HK-2 (cell line): ENCODE measurements around the gene MS4A18.
"Not testable (repeated sequence)": the region's sequence is repeated elsewhere in the genome, so short reads cannot be mapped to it uniquely, and the experiment has no call there.

ENCODE experiments used
- DNase-seq: peaks from one replicate; pipeline ENCODE4 v3.0.0-alpha.2; 2018; ENCODE audit not compliant: unreplicated experiment

MS4A18 gene

GRCh38 chr11:60739114-60739513 is 14.6 kb downstream of the MS4A18 start:
- no peak for DNase-seq

GRCh38 chr11:60740573-60740972 is 16.1 kb downstream of the MS4A18 start:
- DNase-seq, result no peak

- DNase-seq, result no peak
Measured at GRCh38 chr11:60741421-60741820, 16.9 kb downstream of the MS4A18 start.

DNA sequence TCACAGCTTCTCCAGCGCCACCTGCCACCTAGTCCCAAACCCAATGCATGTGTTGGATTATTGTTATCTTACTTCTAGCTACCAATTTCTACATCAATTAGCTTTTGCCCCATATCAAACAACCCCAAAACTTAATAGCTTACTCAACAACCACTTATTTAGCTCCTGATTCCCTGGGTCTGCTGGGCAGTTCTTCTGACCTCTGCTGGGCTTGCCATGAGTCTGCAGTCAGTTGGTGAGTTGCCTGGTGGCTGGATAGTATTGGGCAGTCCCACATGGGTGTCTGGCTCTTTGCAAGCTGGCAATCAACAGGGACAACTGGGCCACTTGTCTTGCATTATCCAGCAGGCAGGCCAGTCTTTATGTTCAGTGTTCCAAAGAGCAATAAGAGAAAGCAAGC is 18.5 kb downstream of the MS4A18 start:
- DNase-seq, result no peak

DNA sequence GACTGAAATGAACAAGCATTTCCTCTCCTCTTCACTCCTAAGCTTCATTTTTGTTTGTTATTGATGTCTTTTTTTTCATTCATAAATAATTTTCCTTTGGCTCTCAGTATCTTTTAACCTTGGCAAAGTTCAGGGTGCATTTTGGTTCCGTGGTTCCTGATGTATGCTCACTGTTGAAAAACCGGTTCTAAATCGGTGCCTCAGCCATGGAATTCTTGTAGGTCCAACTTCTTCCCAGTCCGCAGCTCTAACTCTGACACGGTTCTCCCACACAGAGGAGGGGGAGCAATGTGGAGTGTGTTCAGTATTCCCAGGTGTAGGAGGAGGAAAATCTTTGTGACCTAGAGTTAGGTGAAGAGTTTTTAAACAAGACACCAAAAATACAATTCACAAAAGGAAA is 19.6 kb downstream of the MS4A18 start:
- DNase-seq, result no peak

DNA sequence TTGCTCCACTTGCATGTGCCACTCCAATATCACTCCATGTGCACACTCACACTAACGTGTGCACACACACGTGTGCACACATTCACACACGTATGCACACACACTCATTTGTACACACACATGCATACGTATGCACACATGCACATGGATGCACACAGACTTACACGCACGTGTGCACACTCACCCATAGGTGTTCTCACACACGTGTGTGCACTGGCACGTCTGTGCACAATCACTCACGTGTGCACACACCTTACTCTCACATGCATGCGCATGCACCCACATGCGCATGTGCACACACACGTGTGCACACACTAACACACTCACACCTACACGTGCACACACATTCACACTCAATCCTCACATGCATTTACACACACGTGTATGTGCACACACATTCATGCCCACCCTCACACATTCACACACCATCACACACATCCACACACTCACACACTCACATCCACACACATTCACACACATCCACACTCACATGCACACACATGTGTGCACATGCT is 22.9 kb downstream of the MS4A18 start:
- DNase-seq, result no peak

GRCh38 chr11:60748225-60748624 is 23.7 kb downstream of the MS4A18 start:
- no peak for DNase-seq

GRCh38 chr11:60748821-60749220 is 24.3 kb downstream of the MS4A18 start:
- no peak for DNase-seq

DNA sequence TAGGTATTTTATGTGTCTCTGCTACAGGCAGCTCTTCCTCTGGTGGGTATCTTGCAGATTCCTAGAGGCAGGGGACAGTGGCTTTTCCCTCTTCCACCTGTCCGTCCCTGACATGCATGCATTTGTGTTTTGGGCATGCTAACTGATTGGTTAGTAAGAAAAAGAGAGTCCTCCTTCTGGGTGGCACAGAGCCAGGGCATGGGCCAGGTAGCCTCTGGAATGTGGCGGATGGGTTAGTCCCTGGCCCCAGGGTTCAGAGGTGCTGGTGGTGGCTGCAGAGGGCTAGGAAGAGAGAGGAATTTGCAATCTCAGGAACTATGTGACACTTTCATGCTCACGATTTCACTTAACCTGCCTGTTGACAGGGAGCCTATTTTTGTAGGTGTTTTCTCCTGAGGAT is 26.4 kb downstream of the MS4A18 start:
- no peak for DNase-seq

- DNase-seq, result no peak
Measured at GRCh38 chr11:60753309-60753708, 28.8 kb downstream of the MS4A18 start.

- no peak for DNase-seq
Measured at GRCh38 chr11:60754887-60755286, 30.4 kb downstream of the MS4A18 start.

GRCh38 chr11:60756307-60757032 is 31.9 kb downstream of the MS4A18 start, which contains the start of gene MS4A15:
TSS of gene MS4A15 (plus strand) at chr11:60756867. CDS start at chr11:60763734, 6,867 bp downstream.
- DNase-seq, result no peak

DNA sequence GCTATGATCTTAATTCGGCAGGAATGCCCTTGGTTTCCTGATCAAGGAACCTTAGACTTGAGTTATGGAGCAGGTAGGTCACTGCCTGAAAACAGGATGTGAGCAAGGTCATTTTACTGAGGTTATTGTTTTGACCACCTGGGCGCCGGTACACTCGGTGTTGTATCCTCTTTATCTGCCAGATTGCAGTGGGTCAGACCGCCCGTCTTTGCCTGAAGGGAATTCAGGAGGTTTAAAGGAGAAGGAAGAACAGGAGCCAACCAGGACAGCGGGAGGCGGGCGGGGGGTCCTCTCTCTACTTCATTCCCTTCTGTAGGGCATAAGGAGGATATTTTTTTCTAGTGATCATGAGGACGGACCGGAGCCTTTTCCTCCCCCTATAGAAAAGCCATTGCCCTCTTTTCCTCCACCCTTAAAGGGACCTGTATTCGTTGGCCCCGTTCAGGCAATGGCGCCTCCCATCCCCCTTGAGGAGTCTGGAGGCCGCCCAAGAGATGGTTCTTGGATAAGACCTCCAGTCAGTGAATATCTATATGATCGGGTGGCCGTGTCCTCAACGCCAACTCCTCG is 32.8 kb downstream of the MS4A18 start:
- DNase-seq, result no peak

GRCh38 chr11:60758671-60759070 is 34.2 kb downstream of the MS4A18 start:
- not testable (repeated sequence) for DNase-seq

DNA sequence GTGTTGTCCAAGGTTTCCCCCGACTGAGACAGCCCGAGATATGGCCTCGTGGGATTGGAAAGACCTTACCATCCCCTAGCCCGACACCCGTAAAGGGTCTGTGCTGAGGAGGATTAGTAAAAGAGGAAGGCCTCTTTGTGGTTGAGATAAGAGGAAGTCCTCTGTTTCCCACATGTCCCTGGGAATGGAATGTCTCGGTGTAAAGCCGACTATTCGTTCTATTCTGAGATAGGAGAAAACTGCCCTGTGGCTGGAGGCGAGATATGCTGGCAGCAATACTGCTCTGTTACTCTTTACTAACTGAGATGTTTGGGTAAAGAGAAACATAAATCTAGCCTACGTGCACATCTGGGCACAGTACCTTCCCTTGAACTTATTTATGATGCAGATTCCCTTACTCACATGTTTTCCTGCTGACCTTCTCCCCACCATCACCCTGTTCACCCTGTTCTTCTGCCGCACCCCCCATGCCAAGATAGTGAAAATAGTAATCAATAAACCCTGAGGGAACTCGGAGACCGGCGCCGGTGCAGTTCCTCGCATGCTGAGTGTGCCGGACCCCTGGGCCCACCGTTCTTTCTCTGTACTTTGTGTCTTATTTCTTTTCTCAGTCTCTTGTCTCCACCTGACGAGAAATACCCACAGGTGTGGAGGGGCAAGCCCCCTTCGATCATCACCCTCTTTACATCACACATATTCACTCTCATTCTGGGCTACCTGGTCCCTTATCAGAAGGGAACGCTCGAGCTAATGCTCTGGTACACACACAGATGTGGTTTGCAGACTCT is 35.1 kb downstream of the MS4A18 start:
- DNase-seq, result not testable (repeated sequence)

GRCh38 chr11:60761436-60762190 is 37.1 kb downstream of the MS4A18 start:
- DNase-seq, result no peak

DNA sequence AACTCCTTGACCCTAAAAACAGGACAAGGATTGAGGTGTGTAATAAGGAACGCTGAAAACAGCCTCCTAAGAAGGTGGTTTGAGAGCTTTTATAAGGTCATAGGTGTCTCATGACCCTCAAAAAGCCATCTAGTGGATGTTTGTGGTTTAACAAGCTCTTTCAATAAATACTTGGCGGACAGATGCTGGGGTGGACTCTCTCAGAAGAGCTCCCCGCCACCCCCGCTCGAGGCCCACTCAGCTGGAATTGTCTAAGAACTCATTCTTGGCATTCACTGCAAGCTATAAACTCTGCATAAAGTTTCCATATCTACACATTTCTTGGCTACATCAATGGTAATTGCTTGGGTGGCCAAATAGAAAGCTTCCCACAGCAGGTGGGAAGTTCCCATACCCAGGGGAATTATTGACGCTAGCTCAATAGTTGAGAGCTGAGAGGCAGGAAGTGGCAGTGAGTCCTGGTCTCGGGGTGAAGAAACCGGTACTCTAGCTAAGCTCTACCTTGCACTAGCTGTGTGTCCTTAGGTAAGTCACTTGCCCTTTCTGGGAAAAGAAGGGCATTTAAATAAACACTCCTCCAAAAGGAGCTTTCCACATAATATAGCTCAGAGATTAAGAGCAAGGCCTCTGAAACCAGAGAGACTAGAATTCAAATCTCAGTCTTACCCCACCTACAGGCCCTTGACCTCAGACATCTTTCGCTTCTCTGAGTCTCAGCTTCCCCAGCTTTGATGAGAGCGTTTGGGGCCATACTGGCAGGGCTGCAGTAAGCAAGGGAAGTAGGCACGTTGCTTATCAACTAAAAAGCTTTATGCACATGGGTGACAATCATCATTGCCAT is 38.6 kb downstream of the MS4A18 start:
- no peak for DNase-seq

GRCh38 chr11:60763692-60764369 is 39.3 kb downstream of the MS4A18 start:
- DNase-seq, result no peak

DNA sequence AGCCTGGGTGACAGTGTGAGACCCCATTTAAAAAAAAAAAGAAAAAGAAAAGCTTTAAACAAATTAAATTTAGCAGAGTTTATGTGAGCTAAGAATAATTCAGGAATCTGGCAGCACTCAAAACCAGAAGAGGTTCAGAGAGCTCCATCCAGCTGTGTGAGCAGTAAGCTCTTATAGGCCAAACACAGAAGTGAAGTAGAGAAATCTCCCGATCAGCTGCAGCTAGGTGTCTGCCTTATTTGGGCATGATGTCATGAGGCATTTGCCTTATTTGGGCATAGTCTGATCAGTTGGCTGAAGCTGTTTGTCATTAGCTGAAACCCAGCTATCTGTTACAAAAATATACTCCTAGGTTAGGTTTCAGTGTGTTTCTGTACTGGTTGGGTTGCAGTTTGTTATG is 40.4 kb downstream of the MS4A18 start:
- no peak for DNase-seq

DNA sequence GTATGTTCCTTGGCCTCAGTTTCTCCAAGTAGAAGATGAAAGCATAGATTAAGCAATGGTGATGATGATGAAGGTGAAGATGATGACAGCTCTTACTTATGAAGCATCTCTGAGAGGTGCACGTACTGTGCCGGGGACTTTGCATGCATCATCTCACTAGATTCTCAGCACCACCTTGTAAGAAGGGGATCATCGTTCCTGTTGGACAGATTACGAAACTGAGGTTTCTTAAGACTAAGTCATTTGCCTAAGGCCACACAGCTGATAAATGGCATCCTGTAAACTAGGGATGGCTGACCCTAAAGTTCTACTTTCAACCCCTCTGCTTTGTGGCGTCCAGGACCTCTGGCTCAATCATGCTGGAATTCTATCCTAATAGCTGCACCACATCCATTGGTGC is 40.8 kb downstream of the MS4A18 start:
- no peak for DNase-seq
